GM12878 (cell line): ENCODE data around the gene ADK.
A peak's percentile ranks its signal among the peaks of the same experiment; 100 is the strongest.

Experiments
- BRCA1 ChIP-seq: IDR thresholded peaks from 2 replicates; pipeline ENCODE4 v1.6.1; 2011; ENCODE audit warnings: low read depth, low read length, improper control_type of control experiment
- CBX3 ChIP-seq: fragments of 200-600 bp; sonication (generic); IDR thresholded peaks from 2 replicates; pipeline ENCODE4 v1.6.1; 2016; ENCODE audit warnings: low read depth, borderline replicate concordance
- GATAD2B ChIP-seq: fragments of 450-650 bp; conservative IDR thresholded peaks from 2 replicates; pipeline ENCODE4 v1.6.1; 2017; ENCODE audit warnings: low read depth, mild to moderate bottlenecking, moderate library complexity
- NFIC ChIP-seq: IDR thresholded peaks from 2 replicates; pipeline ENCODE4 v1.6.1; 2012; ENCODE audit warnings: low read depth, mild to moderate bottlenecking, inconsistent platforms, low read length, moderate library complexity
- POLR2A ChIP-seq: IDR thresholded peaks from 2 replicates; pipeline ENCODE4 v1.6.1; 2011; ENCODE audit warnings: low read depth, mild to moderate bottlenecking, low read length
- POU2F2 ChIP-seq: IDR thresholded peaks from 3 replicates; pipeline ENCODE4 v1.6.1; 2011; ENCODE audit warnings: low read depth, mild to moderate bottlenecking, low read length, borderline replicate concordance
- SIN3A ChIP-seq: IDR thresholded peaks from 2 replicates; pipeline ENCODE4 v1.6.1; 2012; ENCODE audit warnings: low read depth, low read length, improper control_type of control experiment
- SRF ChIP-seq, 2 experiments: IDR thresholded peaks; 2 replicates each; pipeline ENCODE4 v1.6.1; 2011; ENCODE audit warnings: low read depth in 2 of 2, low read length in 2 of 2, mild to moderate bottlenecking in 1 of 2, moderate library complexity in 1 of 2
- TF ChIP-seq, protein P1 (sequence below): fragments of 450-650 bp; IDR thresholded peaks from 2 replicates; pipeline ENCODE4 v1.6.1; 2014; ENCODE audit warnings: mild to moderate bottlenecking
- TF ChIP-seq, protein P2 (sequence below): IDR thresholded peaks from 2 replicates; pipeline ENCODE4 v1.6.1; 2011; ENCODE audit warnings: borderline replicate concordance, low read depth, mild to moderate bottlenecking, moderate library complexity, mixed read lengths, low read length; ENCODE audit not compliant: insufficient read depth; ENCODE audit errors: extremely low read length
- TF ChIP-seq, protein P3 (sequence below): fragments of 150-350 bp; IDR thresholded peaks from 2 replicates; pipeline ENCODE4 v1.6.1; 2016; ENCODE audit warnings: low read depth, low read length
- TF ChIP-seq, protein P4 (sequence below): fragments of 450-650 bp; IDR thresholded peaks from 2 replicates; pipeline ENCODE4 v1.6.1; 2017; ENCODE audit warnings: antibody characterized with exemption, mild to moderate bottlenecking, moderate library complexity
- TF ChIP-seq, protein P5 (sequence below), 3 experiments: IDR thresholded peaks in 2 of 3; conservative IDR thresholded peaks in 1 of 3; 2 replicates each; pipeline ENCODE4 v1.5.1; 2011; ENCODE audit warnings: low read depth in 3 of 3, low read length in 3 of 3, mild to moderate bottlenecking in 3 of 3, control low read depth in 2 of 3, moderate library complexity in 2 of 3, inconsistent platforms in 1 of 3, mixed read lengths in 1 of 3; ENCODE audit not compliant: control insufficient read depth in 2 of 3, insufficient read depth in 1 of 3; ENCODE audit errors: extremely low read depth in 1 of 3

DNA sequence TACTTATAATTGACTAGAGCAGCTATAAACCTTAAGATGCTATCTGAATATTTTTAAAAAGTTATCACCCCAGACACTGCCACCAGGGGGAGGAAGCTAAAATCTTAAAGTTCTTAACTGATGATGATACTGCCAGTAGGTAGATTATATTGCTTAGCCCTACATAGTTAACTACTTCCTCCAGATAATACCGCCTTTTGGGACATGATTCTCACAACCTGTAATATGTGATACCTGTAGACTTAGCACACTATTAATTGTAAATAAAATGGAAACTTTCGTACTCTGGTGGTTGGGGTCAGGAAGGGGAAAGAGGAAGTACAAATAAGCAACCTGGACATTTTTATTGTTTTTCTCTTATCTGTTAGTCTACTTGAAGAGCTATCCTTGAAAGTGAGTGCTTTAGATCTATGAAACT, 268.9 kb downstream of the ADK start:
- TF ChIP-seq SIN3A (no peak), NFIC (no peak), BRCA1 (no peak), GATAD2B (no peak), POLR2A (no peak), POU2F2 (no peak), SRF (IDR thresholded peaks at IDR 0.05; ENCODE audit: low read depth in 2 of 2, low read length in 2 of 2) (no peak), CBX3 (no peak)
- TF ChIP-seq, protein P1, sequence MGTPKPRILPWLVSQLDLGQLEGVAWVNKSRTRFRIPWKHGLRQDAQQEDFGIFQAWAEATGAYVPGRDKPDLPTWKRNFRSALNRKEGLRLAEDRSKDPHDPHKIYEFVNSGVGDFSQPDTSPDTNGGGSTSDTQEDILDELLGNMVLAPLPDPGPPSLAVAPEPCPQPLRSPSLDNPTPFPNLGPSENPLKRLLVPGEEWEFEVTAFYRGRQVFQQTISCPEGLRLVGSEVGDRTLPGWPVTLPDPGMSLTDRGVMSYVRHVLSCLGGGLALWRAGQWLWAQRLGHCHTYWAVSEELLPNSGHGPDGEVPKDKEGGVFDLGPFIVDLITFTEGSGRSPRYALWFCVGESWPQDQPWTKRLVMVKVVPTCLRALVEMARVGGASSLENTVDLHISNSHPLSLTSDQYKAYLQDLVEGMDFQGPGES, result no peak
- TF ChIP-seq, protein P2, sequence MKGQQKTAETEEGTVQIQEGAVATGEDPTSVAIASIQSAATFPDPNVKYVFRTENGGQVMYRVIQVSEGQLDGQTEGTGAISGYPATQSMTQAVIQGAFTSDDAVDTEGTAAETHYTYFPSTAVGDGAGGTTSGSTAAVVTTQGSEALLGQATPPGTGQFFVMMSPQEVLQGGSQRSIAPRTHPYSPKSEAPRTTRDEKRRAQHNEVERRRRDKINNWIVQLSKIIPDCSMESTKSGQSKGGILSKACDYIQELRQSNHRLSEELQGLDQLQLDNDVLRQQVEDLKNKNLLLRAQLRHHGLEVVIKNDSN, result no peak
- TF ChIP-seq, protein P3, sequence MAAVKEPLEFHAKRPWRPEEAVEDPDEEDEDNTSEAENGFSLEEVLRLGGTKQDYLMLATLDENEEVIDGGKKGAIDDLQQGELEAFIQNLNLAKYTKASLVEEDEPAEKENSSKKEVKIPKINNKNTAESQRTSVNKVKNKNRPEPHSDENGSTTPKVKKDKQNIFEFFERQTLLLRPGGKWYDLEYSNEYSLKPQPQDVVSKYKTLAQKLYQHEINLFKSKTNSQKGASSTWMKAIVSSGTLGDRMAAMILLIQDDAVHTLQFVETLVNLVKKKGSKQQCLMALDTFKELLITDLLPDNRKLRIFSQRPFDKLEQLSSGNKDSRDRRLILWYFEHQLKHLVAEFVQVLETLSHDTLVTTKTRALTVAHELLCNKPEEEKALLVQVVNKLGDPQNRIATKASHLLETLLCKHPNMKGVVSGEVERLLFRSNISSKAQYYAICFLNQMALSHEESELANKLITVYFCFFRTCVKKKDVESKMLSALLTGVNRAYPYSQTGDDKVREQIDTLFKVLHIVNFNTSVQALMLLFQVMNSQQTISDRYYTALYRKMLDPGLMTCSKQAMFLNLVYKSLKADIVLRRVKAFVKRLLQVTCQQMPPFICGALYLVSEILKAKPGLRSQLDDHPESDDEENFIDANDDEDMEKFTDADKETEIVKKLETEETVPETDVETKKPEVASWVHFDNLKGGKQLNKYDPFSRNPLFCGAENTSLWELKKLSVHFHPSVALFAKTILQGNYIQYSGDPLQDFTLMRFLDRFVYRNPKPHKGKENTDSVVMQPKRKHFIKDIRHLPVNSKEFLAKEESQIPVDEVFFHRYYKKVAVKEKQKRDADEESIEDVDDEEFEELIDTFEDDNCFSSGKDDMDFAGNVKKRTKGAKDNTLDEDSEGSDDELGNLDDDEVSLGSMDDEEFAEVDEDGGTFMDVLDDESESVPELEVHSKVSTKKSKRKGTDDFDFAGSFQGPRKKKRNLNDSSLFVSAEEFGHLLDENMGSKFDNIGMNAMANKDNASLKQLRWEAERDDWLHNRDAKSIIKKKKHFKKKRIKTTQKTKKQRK, result no peak
- TF ChIP-seq, protein P4, sequence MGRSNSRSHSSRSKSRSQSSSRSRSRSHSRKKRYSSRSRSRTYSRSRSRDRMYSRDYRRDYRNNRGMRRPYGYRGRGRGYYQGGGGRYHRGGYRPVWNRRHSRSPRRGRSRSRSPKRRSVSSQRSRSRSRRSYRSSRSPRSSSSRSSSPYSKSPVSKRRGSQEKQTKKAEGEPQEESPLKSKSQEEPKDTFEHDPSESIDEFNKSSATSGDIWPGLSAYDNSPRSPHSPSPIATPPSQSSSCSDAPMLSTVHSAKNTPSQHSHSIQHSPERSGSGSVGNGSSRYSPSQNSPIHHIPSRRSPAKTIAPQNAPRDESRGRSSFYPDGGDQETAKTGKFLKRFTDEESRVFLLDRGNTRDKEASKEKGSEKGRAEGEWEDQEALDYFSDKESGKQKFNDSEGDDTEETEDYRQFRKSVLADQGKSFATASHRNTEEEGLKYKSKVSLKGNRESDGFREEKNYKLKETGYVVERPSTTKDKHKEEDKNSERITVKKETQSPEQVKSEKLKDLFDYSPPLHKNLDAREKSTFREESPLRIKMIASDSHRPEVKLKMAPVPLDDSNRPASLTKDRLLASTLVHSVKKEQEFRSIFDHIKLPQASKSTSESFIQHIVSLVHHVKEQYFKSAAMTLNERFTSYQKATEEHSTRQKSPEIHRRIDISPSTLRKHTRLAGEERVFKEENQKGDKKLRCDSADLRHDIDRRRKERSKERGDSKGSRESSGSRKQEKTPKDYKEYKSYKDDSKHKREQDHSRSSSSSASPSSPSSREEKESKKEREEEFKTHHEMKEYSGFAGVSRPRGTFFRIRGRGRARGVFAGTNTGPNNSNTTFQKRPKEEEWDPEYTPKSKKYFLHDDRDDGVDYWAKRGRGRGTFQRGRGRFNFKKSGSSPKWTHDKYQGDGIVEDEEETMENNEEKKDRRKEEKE, result no peak
- TF ChIP-seq, protein P5, sequence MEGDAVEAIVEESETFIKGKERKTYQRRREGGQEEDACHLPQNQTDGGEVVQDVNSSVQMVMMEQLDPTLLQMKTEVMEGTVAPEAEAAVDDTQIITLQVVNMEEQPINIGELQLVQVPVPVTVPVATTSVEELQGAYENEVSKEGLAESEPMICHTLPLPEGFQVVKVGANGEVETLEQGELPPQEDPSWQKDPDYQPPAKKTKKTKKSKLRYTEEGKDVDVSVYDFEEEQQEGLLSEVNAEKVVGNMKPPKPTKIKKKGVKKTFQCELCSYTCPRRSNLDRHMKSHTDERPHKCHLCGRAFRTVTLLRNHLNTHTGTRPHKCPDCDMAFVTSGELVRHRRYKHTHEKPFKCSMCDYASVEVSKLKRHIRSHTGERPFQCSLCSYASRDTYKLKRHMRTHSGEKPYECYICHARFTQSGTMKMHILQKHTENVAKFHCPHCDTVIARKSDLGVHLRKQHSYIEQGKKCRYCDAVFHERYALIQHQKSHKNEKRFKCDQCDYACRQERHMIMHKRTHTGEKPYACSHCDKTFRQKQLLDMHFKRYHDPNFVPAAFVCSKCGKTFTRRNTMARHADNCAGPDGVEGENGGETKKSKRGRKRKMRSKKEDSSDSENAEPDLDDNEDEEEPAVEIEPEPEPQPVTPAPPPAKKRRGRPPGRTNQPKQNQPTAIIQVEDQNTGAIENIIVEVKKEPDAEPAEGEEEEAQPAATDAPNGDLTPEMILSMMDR (IDR thresholded peaks at IDR 0.05 in 2 of 3, conservative IDR thresholded peaks at IDR 0.05 in 1 of 3; ENCODE audit: control insufficient read depth in 2 of 3, extremely low read depth in 1 of 3, insufficient read depth in 1 of 3, low read depth in 3 of 3, low read length in 3 of 3), result peak; percentile 16 to 44 (median 38); a peak in 4 of 6 replicates
